GM23338 (cell line): ENCODE measurements around the gene ENTPD6.

ENCODE experiments used
- CREB1 ChIP-seq: fragments of 250-450 bp; sonication (Bioruptor Pico); IDR thresholded peaks from 2 replicates; pipeline ENCODE4 v1.5.0; 2020; ENCODE audit warnings: low read depth, mild to moderate bottlenecking, moderate library complexity
- EZH2 ChIP-seq: fragments of 200-600 bp; sonication (generic); IDR thresholded peaks from one replicate; pipeline ENCODE4 v1.8.0; 2017; ENCODE audit warnings: antibody characterized with exemption, mild to moderate bottlenecking, low read depth; ENCODE audit not compliant: unreplicated experiment
- EZH2phosphoT487 ChIP-seq: fragments of 200-600 bp; sonication (generic); IDR thresholded peaks from one replicate; pipeline ENCODE4 v1.8.1; 2018; ENCODE audit warnings: antibody characterized with exemption; ENCODE audit not compliant: unreplicated experiment
- JUNB ChIP-seq: IDR thresholded peaks from one replicate; pipeline ENCODE4 v1.6.1; 2016; ENCODE audit warnings: antibody characterized with exemption; ENCODE audit not compliant: unreplicated experiment
- POLR2AphosphoS5 ChIP-seq: IDR thresholded peaks from 2 replicates; pipeline ENCODE4 v1.6.1; 2016; ENCODE audit warnings: antibody characterized with exemption, low read depth
- ZNF114 ChIP-seq: fragments of 250-450 bp; sonication (Bioruptor Pico); IDR thresholded peaks from 2 replicates; pipeline ENCODE4 v1.5.0; 2020; ENCODE audit warnings: mild to moderate bottlenecking, moderate library complexity
- TF ChIP-seq, protein P1 (sequence below), 2 experiments: fragments of 200-600 bp in 1 of 2; sonication (generic) in 1 of 2; conservative IDR thresholded peaks; 2 replicates each; pipeline versions ENCODE4 v1.5.1 to v1.6.1; 2016 to 2017; ENCODE audit warnings: antibody characterized with exemption in 2 of 2, low read depth in 2 of 2, mild to moderate bottlenecking in 2 of 2, moderate library complexity in 1 of 2
- TF ChIP-seq, protein P2 (sequence below): IDR thresholded peaks from one replicate; pipeline ENCODE4 v1.6.1; 2018; ENCODE audit warnings: antibody characterized with exemption; ENCODE audit not compliant: unreplicated experiment

DNA sequence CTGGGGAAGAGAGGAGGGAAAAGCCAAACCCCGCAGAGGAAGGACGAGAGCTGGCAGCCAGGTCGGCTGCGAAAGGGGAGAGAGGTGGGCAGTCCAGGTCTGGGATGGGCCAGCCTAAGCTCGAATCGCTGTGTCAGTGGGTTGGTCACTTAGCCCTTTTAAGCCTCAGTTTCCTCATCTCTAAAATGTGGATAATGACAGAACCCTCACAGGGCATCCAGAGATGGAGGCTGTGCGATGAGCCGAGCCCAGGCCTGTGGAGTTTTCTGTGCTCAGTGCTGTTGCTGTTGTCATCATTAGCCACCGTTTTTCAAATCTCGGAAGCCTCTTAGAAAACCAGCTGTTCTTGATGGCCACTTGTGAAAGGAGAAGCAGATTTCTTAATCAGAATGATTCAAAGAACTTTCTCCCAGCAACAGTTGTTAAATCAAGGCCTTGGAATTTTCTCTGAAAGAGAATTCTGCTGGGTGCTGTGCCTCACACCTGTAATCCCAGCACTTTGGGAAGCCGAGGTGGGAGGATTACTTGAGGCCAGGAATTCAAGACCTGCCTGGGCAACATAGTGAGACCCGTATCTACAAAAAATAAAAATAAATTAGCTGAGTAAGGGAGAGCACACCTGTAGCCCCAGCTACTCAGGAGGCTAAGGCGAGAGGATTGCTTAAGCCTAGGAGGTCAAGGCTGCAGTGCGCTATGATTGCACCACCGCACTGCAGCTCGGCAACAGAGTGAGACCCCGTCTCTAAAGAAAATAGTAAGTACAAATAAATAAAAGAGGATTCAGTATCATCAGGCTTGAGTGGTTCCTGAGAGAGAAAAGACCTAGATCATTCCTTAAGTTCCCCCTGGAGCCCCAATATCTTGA is 46.3 kb upstream of the ENTPD6 start:
- TF ChIP-seq, protein P1, sequence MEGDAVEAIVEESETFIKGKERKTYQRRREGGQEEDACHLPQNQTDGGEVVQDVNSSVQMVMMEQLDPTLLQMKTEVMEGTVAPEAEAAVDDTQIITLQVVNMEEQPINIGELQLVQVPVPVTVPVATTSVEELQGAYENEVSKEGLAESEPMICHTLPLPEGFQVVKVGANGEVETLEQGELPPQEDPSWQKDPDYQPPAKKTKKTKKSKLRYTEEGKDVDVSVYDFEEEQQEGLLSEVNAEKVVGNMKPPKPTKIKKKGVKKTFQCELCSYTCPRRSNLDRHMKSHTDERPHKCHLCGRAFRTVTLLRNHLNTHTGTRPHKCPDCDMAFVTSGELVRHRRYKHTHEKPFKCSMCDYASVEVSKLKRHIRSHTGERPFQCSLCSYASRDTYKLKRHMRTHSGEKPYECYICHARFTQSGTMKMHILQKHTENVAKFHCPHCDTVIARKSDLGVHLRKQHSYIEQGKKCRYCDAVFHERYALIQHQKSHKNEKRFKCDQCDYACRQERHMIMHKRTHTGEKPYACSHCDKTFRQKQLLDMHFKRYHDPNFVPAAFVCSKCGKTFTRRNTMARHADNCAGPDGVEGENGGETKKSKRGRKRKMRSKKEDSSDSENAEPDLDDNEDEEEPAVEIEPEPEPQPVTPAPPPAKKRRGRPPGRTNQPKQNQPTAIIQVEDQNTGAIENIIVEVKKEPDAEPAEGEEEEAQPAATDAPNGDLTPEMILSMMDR (conservative IDR thresholded peaks at IDR 0.05; ENCODE audit: low read depth in 2 of 2), result no peak
- TF ChIP-seq POLR2AphosphoS5 (no peak), ZNF114 (CRISPR knock-in tag) (no peak), EZH2phosphoT487 (no peak), EZH2 (no peak), CREB1 (no peak), JUNB (no peak)
- TF ChIP-seq, protein P2, sequence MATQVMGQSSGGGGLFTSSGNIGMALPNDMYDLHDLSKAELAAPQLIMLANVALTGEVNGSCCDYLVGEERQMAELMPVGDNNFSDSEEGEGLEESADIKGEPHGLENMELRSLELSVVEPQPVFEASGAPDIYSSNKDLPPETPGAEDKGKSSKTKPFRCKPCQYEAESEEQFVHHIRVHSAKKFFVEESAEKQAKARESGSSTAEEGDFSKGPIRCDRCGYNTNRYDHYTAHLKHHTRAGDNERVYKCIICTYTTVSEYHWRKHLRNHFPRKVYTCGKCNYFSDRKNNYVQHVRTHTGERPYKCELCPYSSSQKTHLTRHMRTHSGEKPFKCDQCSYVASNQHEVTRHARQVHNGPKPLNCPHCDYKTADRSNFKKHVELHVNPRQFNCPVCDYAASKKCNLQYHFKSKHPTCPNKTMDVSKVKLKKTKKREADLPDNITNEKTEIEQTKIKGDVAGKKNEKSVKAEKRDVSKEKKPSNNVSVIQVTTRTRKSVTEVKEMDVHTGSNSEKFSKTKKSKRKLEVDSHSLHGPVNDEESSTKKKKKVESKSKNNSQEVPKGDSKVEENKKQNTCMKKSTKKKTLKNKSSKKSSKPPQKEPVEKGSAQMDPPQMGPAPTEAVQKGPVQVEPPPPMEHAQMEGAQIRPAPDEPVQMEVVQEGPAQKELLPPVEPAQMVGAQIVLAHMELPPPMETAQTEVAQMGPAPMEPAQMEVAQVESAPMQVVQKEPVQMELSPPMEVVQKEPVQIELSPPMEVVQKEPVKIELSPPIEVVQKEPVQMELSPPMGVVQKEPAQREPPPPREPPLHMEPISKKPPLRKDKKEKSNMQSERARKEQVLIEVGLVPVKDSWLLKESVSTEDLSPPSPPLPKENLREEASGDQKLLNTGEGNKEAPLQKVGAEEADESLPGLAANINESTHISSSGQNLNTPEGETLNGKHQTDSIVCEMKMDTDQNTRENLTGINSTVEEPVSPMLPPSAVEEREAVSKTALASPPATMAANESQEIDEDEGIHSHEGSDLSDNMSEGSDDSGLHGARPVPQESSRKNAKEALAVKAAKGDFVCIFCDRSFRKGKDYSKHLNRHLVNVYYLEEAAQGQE, result no peak
